GM12801 (cell line): ENCODE measurements around the gene TMEM94.

ENCODE experiments used
- TF ChIP-seq, protein P1 (sequence below): IDR thresholded peaks from one replicate; pipeline ENCODE4 v1.5.1; 2011; ENCODE audit warnings: control low read depth; ENCODE audit not compliant: insufficient read length; ENCODE audit errors: extremely low read depth

Gene TMEM94

GRCh38 chr17:75526555-75527270 is 70.3 kb downstream of the TMEM94 start:
- TF ChIP-seq, protein P1, sequence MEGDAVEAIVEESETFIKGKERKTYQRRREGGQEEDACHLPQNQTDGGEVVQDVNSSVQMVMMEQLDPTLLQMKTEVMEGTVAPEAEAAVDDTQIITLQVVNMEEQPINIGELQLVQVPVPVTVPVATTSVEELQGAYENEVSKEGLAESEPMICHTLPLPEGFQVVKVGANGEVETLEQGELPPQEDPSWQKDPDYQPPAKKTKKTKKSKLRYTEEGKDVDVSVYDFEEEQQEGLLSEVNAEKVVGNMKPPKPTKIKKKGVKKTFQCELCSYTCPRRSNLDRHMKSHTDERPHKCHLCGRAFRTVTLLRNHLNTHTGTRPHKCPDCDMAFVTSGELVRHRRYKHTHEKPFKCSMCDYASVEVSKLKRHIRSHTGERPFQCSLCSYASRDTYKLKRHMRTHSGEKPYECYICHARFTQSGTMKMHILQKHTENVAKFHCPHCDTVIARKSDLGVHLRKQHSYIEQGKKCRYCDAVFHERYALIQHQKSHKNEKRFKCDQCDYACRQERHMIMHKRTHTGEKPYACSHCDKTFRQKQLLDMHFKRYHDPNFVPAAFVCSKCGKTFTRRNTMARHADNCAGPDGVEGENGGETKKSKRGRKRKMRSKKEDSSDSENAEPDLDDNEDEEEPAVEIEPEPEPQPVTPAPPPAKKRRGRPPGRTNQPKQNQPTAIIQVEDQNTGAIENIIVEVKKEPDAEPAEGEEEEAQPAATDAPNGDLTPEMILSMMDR, result no peak

DNA sequence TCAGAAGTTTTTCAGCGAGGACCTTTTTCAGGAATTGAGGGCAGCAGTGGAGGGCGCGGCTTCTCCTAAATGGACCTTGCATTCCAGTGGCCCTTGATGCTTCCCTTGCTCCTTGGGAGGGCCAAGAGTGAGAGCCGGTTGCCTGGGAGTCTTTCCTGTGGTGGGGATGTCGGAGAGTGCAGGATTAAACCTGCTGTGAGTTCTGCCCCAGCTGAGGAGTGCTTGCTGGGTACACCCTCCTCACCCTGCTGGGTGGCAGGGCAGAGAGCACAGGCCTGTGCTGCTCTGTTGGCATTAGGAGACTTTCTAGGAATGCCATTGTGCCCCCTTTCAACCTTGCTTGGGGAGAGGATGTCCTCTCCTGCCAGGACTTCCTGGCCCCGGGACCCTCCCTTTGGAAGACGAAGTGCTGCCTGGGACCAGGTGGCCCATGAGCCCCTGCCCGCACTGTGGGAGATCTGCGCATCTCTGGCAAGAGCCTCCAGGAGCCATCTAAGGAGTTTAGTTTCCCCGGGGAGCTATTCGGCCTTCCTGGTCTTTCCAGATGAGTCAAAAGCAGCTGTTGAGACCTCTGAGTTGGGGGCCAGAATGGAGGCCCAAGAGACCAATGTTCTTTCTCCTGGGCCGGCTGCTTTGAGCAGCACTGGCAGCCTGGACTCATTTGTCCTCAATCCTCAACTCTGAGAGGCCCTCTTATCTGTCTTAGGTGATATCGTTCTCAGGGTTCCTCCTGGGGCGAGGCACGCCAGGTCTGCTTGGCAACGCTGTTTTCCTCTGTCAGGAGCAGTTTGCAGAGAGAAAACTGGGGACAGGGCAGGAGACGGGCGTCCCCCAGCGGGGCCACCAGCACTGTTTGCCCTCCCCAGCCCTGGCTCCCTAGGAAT is 74.6 kb downstream of the TMEM94 start:
- TF ChIP-seq, protein P1, result no peak

GRCh38 chr17:75531721-75532072 is 75.3 kb downstream of the TMEM94 start:
- TF ChIP-seq, protein P1, result no peak

DNA sequence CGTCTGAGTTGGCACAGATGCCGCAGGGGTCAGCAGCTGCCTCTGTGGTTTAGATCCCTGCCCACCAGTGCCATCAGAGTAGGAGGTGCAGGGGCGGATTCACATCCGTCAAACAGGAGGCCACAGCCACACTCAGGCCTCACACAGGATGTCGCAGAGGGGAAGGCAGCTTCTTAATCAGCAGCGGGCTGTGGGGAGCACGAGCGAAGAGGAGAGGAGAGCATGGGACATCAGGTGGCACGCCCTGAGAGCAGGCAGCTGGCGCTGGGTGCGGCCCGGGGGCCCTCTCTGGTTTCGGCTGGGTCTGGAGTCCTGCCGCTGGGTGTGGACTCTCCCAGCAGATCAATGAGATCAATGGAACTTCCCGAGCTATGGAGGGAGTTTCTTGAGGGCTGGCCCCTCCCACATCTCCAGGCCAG is 78.7 kb downstream of the TMEM94 start:
- TF ChIP-seq, protein P1, result no peak

DNA sequence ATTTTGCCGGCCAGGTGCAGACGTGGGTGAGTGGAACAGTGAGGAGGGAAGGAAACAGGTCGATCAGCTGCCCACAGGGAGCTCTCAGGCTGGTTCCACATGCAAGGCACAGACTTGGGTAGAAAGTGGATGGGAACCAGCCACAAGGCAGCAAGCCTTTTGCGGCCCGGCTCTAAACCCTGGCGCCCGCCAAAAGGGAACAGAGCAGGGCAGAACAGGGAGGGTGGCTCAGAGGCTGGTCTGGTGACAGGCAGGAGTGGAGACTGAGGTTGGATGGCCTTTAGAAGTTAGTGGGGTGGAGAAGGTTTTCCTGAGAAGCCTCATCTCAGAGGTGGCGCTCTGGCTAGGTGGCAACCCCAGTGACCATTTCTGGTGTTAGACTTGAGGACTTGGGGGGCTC is 79.4 kb downstream of the TMEM94 start:
- TF ChIP-seq, protein P1, result no peak

DNA sequence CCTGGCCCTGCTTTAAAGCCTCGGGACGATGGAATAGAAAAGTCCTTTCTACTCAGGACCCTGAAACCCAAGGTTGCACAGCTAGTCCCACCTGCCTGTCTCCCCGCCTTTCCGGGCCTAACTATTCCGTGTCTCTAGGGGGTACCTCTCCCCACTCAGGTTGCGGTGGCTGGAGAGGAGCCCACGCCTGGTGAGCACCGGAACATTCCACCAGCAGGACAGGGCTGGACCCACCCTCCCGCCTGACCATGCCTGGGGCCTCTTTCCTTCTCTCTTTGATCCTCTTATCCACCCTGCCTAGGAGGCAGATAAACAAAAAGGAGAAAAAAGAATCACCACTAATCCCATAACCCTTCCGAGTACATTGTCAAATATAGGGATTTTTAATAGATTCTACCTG is 79.9 kb downstream of the TMEM94 start:
- TF ChIP-seq, protein P1, result no peak

- TF ChIP-seq, protein P1, result no peak
Measured at GRCh38 chr17:75539967-75540729, 83.7 kb downstream of the TMEM94 start.
